ENCODE measurements around the gene PIBF1. TPM values are rescaled to one million over a fixed set of nuclear protein-coding genes. Genes with fewer than 3 reads are reported as not detected.

The PIBF1 gene
- total and polyA plus RNA-seq, 7 donors = 6.5 to 24.0 (median 17.7) TPM

DNA sequence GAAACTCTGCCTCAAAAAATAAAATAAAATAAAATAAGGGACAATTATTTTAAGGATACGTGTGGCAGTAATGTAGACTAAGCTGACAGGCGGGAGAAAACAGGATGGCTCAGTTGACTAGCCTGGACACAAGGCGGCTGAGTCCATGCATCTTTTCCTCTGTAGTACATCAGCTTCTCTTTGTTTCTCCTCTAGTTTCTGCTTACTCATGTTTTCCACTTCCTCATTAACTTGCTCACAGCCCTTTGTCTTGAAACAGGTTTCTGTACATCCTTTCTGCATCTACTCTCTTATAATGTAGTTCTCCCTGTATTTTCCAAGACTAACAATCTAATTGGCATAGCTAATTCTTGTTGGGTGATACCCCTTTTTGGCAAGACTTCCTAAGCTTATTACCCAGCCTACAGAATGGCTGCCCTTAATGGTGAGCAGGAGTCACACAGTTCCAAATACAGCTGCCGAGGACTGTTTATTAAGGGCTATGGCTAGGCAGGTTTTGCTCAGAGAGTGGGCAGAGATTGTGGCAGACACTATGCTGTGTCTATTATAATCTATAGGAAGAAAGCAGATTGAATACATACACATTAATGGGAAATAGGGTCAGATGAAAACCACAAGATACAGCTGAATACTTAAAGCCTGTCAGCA, 218.2 kb downstream of the PIBF1 start:
- WGBS, 2 donors = 75 to 76% methylated on average over 4 of the region's 4 CpGs
- peaks cover 0 to 21% (median 8%) of the 10 kb centered on the region in 4 donors for H3K36me3 ChIP-seq
- no peaks in the 10 kb centered on the region for H3K27me3 ChIP-seq
- no peak overlapping the region for H3K27ac ChIP-seq
- H3K9me3 ChIP-seq = no peaks in the 10 kb centered on the region
- no peak for DNase-seq
- intact Hi-C loops (cut with DNase I) = no loop called here
- no peak for TF ChIP-seq EP300 (IDR thresholded peaks at IDR 0.05)
- TF ChIP-seq POLR2A (IDR thresholded peaks at IDR 0.05) = no peak
- TF ChIP-seq, protein P1, sequence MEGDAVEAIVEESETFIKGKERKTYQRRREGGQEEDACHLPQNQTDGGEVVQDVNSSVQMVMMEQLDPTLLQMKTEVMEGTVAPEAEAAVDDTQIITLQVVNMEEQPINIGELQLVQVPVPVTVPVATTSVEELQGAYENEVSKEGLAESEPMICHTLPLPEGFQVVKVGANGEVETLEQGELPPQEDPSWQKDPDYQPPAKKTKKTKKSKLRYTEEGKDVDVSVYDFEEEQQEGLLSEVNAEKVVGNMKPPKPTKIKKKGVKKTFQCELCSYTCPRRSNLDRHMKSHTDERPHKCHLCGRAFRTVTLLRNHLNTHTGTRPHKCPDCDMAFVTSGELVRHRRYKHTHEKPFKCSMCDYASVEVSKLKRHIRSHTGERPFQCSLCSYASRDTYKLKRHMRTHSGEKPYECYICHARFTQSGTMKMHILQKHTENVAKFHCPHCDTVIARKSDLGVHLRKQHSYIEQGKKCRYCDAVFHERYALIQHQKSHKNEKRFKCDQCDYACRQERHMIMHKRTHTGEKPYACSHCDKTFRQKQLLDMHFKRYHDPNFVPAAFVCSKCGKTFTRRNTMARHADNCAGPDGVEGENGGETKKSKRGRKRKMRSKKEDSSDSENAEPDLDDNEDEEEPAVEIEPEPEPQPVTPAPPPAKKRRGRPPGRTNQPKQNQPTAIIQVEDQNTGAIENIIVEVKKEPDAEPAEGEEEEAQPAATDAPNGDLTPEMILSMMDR (IDR thresholded peaks at IDR 0.05) = no peak
- no peak for TF ChIP-seq POLR2AphosphoS5 (IDR thresholded peaks at IDR 0.05)
- no peaks in the 10 kb centered on the region for H3K4me1 ChIP-seq
- no peak overlapping the region for H3K4me3 ChIP-seq

DNA sequence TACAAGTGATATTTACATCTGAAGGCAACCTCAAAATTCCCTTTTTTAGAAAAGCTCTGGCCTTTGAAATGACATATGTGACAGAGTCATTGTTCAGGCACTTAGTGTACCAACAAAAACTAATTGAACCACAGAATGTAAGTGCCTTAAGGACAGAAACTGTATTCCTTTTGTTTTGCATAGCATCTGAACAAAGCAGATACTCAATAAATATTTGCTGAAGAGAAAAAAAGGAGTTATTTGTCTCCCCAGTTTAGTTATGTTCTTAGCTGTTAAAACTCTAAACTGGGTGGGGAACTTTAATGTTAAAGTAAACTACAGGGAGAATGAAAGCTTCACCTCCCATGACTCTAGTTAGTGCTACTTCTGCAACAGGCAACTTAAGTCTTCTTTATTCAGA, 220.0 kb downstream of the PIBF1 start:
- no peaks in the 10 kb centered on the region for H3K27me3 ChIP-seq
- TF ChIP-seq EP300 (IDR thresholded peaks at IDR 0.05) = no peak
- TF ChIP-seq POLR2A (IDR thresholded peaks at IDR 0.05) = no peak
- TF ChIP-seq, protein P1 (IDR thresholded peaks at IDR 0.05) = no peak
- no peak for TF ChIP-seq POLR2AphosphoS5 (IDR thresholded peaks at IDR 0.05)
- peaks cover 0 to 21% (median 8%) of the 10 kb centered on the region in 4 donors for H3K36me3 ChIP-seq
- no peak for DNase-seq
- no peak overlapping the region for H3K27ac ChIP-seq
- H3K9me3 ChIP-seq = no peaks in the 10 kb centered on the region
- H3K4me1 ChIP-seq = no peaks in the 10 kb centered on the region
- intact Hi-C loops (cut with DNase I) = no loop called here
- no peak overlapping the region for H3K4me3 ChIP-seq

DNA sequence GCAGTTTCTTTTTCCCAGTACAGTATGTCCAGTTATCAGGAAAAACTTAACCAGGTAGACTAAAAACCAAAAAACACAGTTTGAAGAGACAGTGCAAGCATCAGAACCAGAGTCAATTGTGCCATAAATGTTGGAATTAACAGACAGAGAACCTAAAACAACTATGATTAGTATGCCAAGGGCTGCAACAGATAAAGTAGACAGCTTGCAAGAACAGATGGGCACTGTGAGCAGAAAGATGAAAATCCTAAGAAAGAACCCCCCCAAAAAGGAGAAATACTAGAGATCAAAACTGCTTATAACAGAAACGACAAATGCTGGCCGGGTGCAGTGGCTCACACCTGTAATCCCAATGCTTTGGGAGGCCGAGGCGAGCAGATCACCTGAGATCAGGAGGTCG, 229.8 kb downstream of the PIBF1 start:
- Histone ChIP-seq H3K4me1 (no peaks in the 10 kb centered on the region), H3K27ac (no peak overlapping the region), H3K4me3 (no peak overlapping the region), H3K27me3 (no peaks in the 10 kb centered on the region), H3K9me3 (no peaks in the 10 kb centered on the region), H3K36me3 (peaks cover 0 to 25% (median 0%) of the 10 kb centered on the region in 4 donors)
- intact Hi-C loops (cut with DNase I) = no loop called here
- TF ChIP-seq, protein P1 (IDR thresholded peaks at IDR 0.05) = no peak
- TF ChIP-seq EP300 (IDR thresholded peaks at IDR 0.05) (no peak), POLR2A (IDR thresholded peaks at IDR 0.05) (no peak), POLR2AphosphoS5 (IDR thresholded peaks at IDR 0.05) (no peak)
- 88 to 98% methylated on average over 5 of the region's 5 CpGs for WGBS, 2 donors
- no peak for DNase-seq

DNA sequence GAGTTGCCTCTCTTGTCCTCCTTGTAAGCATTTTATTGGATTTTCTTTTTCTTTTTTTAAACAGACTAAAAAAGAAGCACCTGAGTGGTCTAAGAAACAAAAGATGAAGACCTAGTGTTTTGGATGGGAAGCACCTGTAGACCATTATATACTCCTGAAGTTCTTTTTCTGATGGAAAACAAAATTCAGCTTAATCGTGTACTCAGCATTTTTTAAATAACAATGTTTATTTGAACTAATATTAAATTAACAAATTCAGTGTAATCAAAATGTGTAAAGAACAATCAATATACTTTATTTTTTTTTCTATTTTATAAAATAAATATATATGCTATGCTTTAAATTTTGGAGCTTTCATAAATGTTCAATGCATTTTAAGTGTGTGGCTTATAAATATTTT, 233.9 kb downstream of the PIBF1 start:
- H3K27ac ChIP-seq = no peak overlapping the region
- H3K4me3 ChIP-seq = no peak overlapping the region
- H3K27me3 ChIP-seq = no peaks in the 10 kb centered on the region
- intact Hi-C loops (cut with DNase I) = no loop called here
- H3K36me3 ChIP-seq = peaks cover 0 to 17% (median 0%) of the 10 kb centered on the region in 4 donors
- WGBS, 2 donors = 92 to 99% methylated on average over 1 of the region's 1 CpG
- DNase-seq = no peak
- TF ChIP-seq POLR2AphosphoS5 (IDR thresholded peaks at IDR 0.05) (no peak), POLR2A (IDR thresholded peaks at IDR 0.05) (no peak), EP300 (IDR thresholded peaks at IDR 0.05) (no peak)
- TF ChIP-seq, protein P1 (IDR thresholded peaks at IDR 0.05) = no peak
- H3K9me3 ChIP-seq = no peaks in the 10 kb centered on the region
- H3K4me1 ChIP-seq = no peaks in the 10 kb centered on the region

DNA sequence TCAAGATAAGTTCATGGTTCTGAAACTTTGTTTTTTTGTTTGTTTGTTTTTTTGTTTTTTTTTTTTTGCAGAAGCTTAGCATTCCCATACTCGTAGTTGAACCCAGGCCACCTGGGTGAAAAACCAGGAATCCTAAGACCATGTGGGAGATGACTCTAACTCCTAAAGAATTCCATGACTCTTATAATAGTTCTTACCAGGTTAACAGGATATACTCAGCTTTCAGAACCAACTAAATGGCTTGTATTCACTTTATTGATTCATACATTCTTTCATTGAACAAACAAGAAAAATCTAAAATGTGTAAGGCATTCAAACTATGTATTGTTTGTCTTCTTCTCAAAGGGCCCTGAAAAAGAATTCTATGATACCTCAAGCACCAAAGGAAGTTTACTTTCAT, 236.4 kb downstream of the PIBF1 start:
- 90 to 92% methylated on average over 1 of the region's 1 CpG for WGBS, 2 donors
- intact Hi-C loops (cut with DNase I) = no loop called here
- Histone ChIP-seq H3K36me3 (peaks cover 0 to 17% (median 0%) of the 10 kb centered on the region in 4 donors), H3K9me3 (no peaks in the 10 kb centered on the region), H3K27ac (no peak overlapping the region), H3K4me3 (no peak overlapping the region), H3K27me3 (no peaks in the 10 kb centered on the region), H3K4me1 (no peaks in the 10 kb centered on the region)
- no peak for DNase-seq
- TF ChIP-seq POLR2AphosphoS5 (IDR thresholded peaks at IDR 0.05) = no peak
